GM12878 (cell line): ENCODE results near the gene RAPGEF1. TPM values are rescaled to one million over a fixed set of nuclear protein-coding genes. Genes with fewer than 3 reads are reported as not detected.

Source experiments
- ATAC-seq: fragments of 200-7000 bp; cut with Tn5 transposase; 3 replicates; pipeline ENCODE4 v1.9.1; 2020; ENCODE audit warnings: mild to moderate bottlenecking, moderate library complexity
- BruUV-seq: library from RNA; stranded (reverse); fragments of 400-500 nt; replicated peaks from 2 replicates; lab custom pipeline; 2021; lab: Mats Ljungman, UMichigan
- CTCF ChIA-PET: fragments of 300-600 bp; sonication (Branson Sonifier 250); formaldehyde crosslinking; extraction: SDS; loops from one replicate; lab custom pipeline; 2021; ENCODE audit warnings: inconsistent platforms; lab: Yijun Ruan, JAX
- POLR2A ChIA-PET: fragments of 350-600 bp; formaldehyde crosslinking; extraction: SDS; loops from one replicate; lab custom pipeline; 2021; ENCODE audit warnings: inconsistent platforms; lab: Charles Lee
- RAD21 ChIA-PET: fragments of 300-600 bp; sonication (Branson Sonifier 250); formaldehyde crosslinking; loops from one replicate; lab custom pipeline; 2023; ENCODE audit warnings: antibody characterized with exemption; ENCODE audit not compliant: unreplicated experiment; lab: Charles Lee
- SMC1A ChIA-PET: fragments of 300-600 bp; sonication (Branson Sonifier 250); formaldehyde crosslinking; loops from one replicate; lab custom pipeline; 2023; ENCODE audit not compliant: unreplicated experiment, uncharacterized antibody; lab: Charles Lee
- DNase-seq: peaks from one replicate; pipeline ENCODE4 v3.0.0-alpha.2; 2011; ENCODE audit warnings: low read depth, low spot score
- FAIRE-seq: peaks from 3 replicates; lab custom pipeline; 2011; peaks lifted over from hg19 to GRCh38; lab: Jason Lieb, UNC
- H2AFZ ChIP-seq: 2 replicates; pipeline ENCODE4 v1.6.0; 2011; ENCODE audit warnings: low read depth, low read length, control low read depth; ENCODE audit not compliant: control insufficient read depth
- H3K27ac ChIP-seq: 2 replicates; pipeline ENCODE4 v1.5.1; 2011; ENCODE audit warnings: control low read depth; ENCODE audit not compliant: control insufficient read depth, insufficient read depth
- H3K27me3 ChIP-seq, 2 experiments: replicated peaks in 1 of 2; 2 replicates each; pipeline versions ENCODE4 v1.6.0 to v1.6.1; 2011; ENCODE audit warnings: low read length in 1 of 2; ENCODE audit not compliant: control insufficient read depth in 2 of 2, insufficient read depth in 2 of 2
- H3K36me3 ChIP-seq, 2 experiments: 2 replicates each; pipeline ENCODE4 v1.5.1; 2011; ENCODE audit warnings: low read length in 1 of 2; ENCODE audit not compliant: control insufficient read depth in 2 of 2, insufficient read depth in 2 of 2
- H3K4me1 ChIP-seq: 2 replicates; pipeline ENCODE4 v1.6.1; 2011; ENCODE audit warnings: mild to moderate bottlenecking, low read length, moderate library complexity, mixed read lengths; ENCODE audit not compliant: control insufficient read depth, insufficient read depth
- H3K4me2 ChIP-seq: 2 replicates; pipeline ENCODE4 v1.6.0; 2011; ENCODE audit warnings: control low read depth; ENCODE audit not compliant: control insufficient read depth, insufficient read depth
- H3K4me3 ChIP-seq: fragments of 200-600 bp; sonication (generic); 2 replicates; pipeline ENCODE4 v1.5.1; 2016
- H3K79me2 ChIP-seq: 2 replicates; pipeline ENCODE4 v1.6.0; 2011; ENCODE audit warnings: low read length; ENCODE audit not compliant: control insufficient read depth, insufficient read depth
- H3K9ac ChIP-seq: 2 replicates; pipeline ENCODE4 v1.8.0; 2011; ENCODE audit warnings: low read length, control low read depth, mixed read lengths; ENCODE audit not compliant: control insufficient read depth, insufficient read depth
- H3K9me3 ChIP-seq: replicated peaks from 3 replicates; pipeline ENCODE4 v1.5.1; 2011; ENCODE audit warnings: mild to moderate bottlenecking, low read length; ENCODE audit not compliant: control insufficient read depth, insufficient read depth
- H4K20me1 ChIP-seq: 2 replicates; pipeline ENCODE4 v1.6.0; 2011; ENCODE audit not compliant: control insufficient read depth, insufficient read depth
- FOXM1 ChIP-seq: IDR thresholded peaks from 2 replicates; pipeline ENCODE4 v1.6.1; 2012; ENCODE audit warnings: low read depth, mild to moderate bottlenecking, inconsistent platforms, low read length, moderate library complexity
- IKZF1 ChIP-seq: fragments of 450-650 bp; conservative IDR thresholded peaks from 2 replicates; pipeline ENCODE4 v1.6.1; 2017; ENCODE audit warnings: antibody characterized with exemption, mild to moderate bottlenecking
- MYC ChIP-seq: IDR thresholded peaks from 2 replicates; pipeline ENCODE4 v1.6.1; 2011; ENCODE audit warnings: mild to moderate bottlenecking, low read length, moderate library complexity, inconsistent platforms; ENCODE audit not compliant: insufficient read depth, insufficient replicate concordance, insufficient read length, severe bottlenecking
- NFXL1 ChIP-seq: fragments of 450-650 bp; IDR thresholded peaks from 2 replicates; pipeline ENCODE4 v1.6.1; 2017; ENCODE audit warnings: antibody characterized with exemption, mild to moderate bottlenecking, borderline replicate concordance
- POLR2A ChIP-seq: IDR thresholded peaks from 2 replicates; pipeline ENCODE4 v1.6.1; 2011; ENCODE audit warnings: low read depth, mild to moderate bottlenecking, low read length
- POU2F2 ChIP-seq: IDR thresholded peaks from 3 replicates; pipeline ENCODE4 v1.6.1; 2011; ENCODE audit warnings: low read depth, mild to moderate bottlenecking, low read length, borderline replicate concordance
- RB1 ChIP-seq: fragments of 450-650 bp; formaldehyde crosslinking; IDR thresholded peaks from 2 replicates; pipeline ENCODE4 v1.6.1; 2017; ENCODE audit warnings: mild to moderate bottlenecking, borderline replicate concordance
- SIN3A ChIP-seq: IDR thresholded peaks from 2 replicates; pipeline ENCODE4 v1.6.1; 2012; ENCODE audit warnings: low read depth, low read length, improper control_type of control experiment
- SMAD1 ChIP-seq: fragments of 450-650 bp; IDR thresholded peaks from 2 replicates; pipeline ENCODE4 v1.6.1; 2018; ENCODE audit warnings: mild to moderate bottlenecking, low read depth; ENCODE audit not compliant: partially characterized antibody
- SREBF1 ChIP-seq: IDR thresholded peaks from 2 replicates; pipeline ENCODE4 v1.6.1; 2012; ENCODE audit warnings: mild to moderate bottlenecking, low read length
- STAT3 ChIP-seq: IDR thresholded peaks from 2 replicates; pipeline ENCODE4 v1.6.1; 2011; ENCODE audit warnings: low read depth, low read length, improper control_type of control experiment
- ZSCAN29 ChIP-seq: fragments of 450-650 bp; IDR thresholded peaks from 2 replicates; pipeline ENCODE4 v1.6.1; 2017; ENCODE audit warnings: mild to moderate bottlenecking, moderate library complexity
- WGBS: methylation state at CpG from one replicate; pipeline ENCODE4 v1.1.6; 2016; ENCODE audit warnings: low lambda C conversion rate; ENCODE audit not compliant: insufficient replicate concordance, insufficient coverage; ENCODE audit errors: missing lambda C conversion rate; 5-methylcytosine and 5-hydroxymethylcytosine counted together
- in situ Hi-C: fragments of 300-500 bp; cut with MboI; formaldehyde crosslinking; loops from 9 replicates; pipeline ENCODE4 v1.14.3; 2018; ENCODE audit warnings: mixed read lengths
- intact Hi-C: fragments of 100-400 bp; cut with micrococcal nuclease; formaldehyde crosslinking; loops from one replicate; pipeline ENCODE4 v1.14.2; 2022; ENCODE audit not compliant: unreplicated experiment
- polyA plus RNA-seq, 11 experiments: library from polyadenylated mRNA; depleted of rRNA in 4 of 11; unstranded in 6 of 11; stranded (reverse) in 5 of 11; fragments of >200 nt; fragmentation: Nextera tagmentation in 4 of 11; fragmentation: Illumina TruSeq in 1 of 11; extraction: Ambion mirVana in 4 of 11; extraction: Trizol in 1 of 11; gene quantifications; 1 replicate in 1 of 11; 2 replicates in 10 of 11; pipeline versions ENCODE4 v1.2.1 to v1.2.3, GENCODE V29; 2011 to 2016; ENCODE audit warnings: inconsistent platforms in 2 of 11, missing spikeins in 2 of 11, low read depth in 1 of 11
- total RNA-seq, 4 experiments: library from RNA; depleted of rRNA in 3 of 4; stranded (reverse); fragments of >200 nt in 3 of 4; fragmentation: Illumina TruSeq in 1 of 4; extraction: Trizol in 1 of 4; gene quantifications; 2 replicates each; pipeline versions ENCODE4 v1.2.1 to v1.2.3, GENCODE V29; 2013 to 2021
- TF ChIP-seq, protein P1 (sequence below): fragments of 450-650 bp; conservative IDR thresholded peaks from 2 replicates; pipeline ENCODE4 v1.6.1; 2017; ENCODE audit warnings: mild to moderate bottlenecking, moderate library complexity

RAPGEF1 gene
- total and polyA plus RNA-seq, 10 of the 15 experiments (the other 5 are each of a cell fraction or from before 2014, with no cell fraction given): 0.42 to 113 (median 45.9) TPM

DNA sequence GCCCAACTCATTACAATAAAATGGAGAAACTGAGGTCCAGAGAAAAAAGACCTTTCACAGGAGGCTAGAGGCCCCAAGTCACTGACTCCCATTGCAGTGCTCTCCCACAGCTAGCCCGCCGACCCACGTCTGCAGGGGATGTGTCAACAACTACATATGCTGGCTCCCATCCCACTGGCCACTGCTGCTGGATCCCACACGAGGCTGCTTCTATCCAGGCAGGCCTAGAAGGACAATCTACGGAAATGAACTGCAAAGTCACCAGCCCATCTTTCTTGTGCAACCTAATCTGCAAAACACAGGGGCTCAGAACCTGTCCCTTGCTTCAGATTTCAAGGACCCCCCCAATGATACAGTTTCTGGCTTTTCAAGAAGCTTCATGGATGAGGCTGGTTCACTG lies 24.0 kb downstream of the RAPGEF1 start:
- peaks cover 31% of the 10 kb centered on the region for H3K4me1 ChIP-seq
- no peak overlapping the region for H3K4me3 ChIP-seq
- H3K4me2 ChIP-seq: no peak overlapping the region
- RAD21 ChIA-PET: interaction anchor here (0.7 kb wide), 1 partner anchor 80 kb away, joined by 4 read pairs; no protein-coding TSS in a partner anchor
- H3K36me3 ChIP-seq: peaks cover 2 to 8% of the 10 kb centered on the region in 2 experiments
- no peaks in the 10 kb centered on the region for H3K27me3 ChIP-seq
- intact Hi-C loops: no loop called here
- SMC1A ChIA-PET: interaction anchor here (1.0 to 2.0 kb wide), 3 partner anchors 11 to 14 kb away, joined by 3 to 6 read pairs (median 4); no protein-coding TSS in a partner anchor
- DNase-seq (no peak), FAIRE-seq (no peak), ATAC-seq (no peak)
- CTCF ChIA-PET: interaction anchor here (1.3 kb wide), 1 partner anchor 15 kb away, joined by 4 read pairs; no protein-coding TSS in a partner anchor
- no TSS peak for BruUV-seq
- no peak overlapping the region for H2AFZ ChIP-seq
- no peak overlapping the region for H3K27ac ChIP-seq
- POLR2A ChIA-PET: interaction anchor here (0.7 to 17.2 kb wide), 2 partner anchors 13 to 16 kb away, joined by 3 to 291 read pairs; partner anchors contain the start of gene RAPGEF1
- TF ChIP-seq POLR2A (0 out of 2 replicates have a peak, but pooled peaks have one; percentile 19), SIN3A (no peak), SMAD1 (no peak), ZSCAN29 (no peak), NFXL1 (no peak)
- 96% methylated on average over 5 of the region's 5 CpGs for WGBS
- in situ Hi-C loops: loop anchor here (25.0 kb wide), 1 partner anchor 1679 kb away; the partner anchor contains the start of gene FNBP1
- no peaks in the 10 kb centered on the region for H4K20me1 ChIP-seq
- H3K79me2 ChIP-seq: peaks cover 89% of the 10 kb centered on the region
- H3K9me3 ChIP-seq: no peaks in the 10 kb centered on the region
- H3K9ac ChIP-seq: no peak overlapping the region

DNA sequence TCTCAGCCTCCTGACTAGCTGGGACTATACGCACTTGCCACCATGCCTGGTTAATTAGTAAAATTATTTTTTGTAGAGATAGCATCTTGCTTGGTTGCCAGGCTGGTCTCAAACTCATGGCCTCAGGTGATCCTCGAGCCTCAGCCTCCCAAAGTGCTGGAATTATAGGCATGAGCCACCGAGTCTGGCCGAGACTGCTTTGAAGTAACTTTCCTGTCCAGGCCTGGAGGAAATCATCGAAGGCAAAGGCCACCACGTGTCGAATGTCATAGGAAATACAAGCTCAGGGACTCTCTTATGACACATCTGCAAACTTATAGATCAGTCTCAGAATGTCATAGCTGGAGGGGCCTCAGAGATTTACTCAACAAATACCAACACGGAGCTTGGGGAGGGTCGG lies 25.1 kb downstream of the RAPGEF1 start:
- no peak overlapping the region for H3K4me2 ChIP-seq
- no peaks in the 10 kb centered on the region for H3K27me3 ChIP-seq
- intact Hi-C loops: no loop called here
- DNase-seq (no peak), FAIRE-seq (no peak), ATAC-seq (no peak)
- in situ Hi-C loops: loop anchor here (25.0 kb wide), 1 partner anchor 1678 kb away; the partner anchor contains the start of gene FNBP1
- no TSS peak for BruUV-seq
- no peak overlapping the region for H3K4me3 ChIP-seq
- H3K4me1 ChIP-seq: peaks cover 27% of the 10 kb centered on the region
- no peak overlapping the region for H3K9ac ChIP-seq
- 61% methylated on average over 9 of the region's 9 CpGs for WGBS
- H3K27ac ChIP-seq: no peak overlapping the region
- H2AFZ ChIP-seq: no peak overlapping the region
- H4K20me1 ChIP-seq: no peaks in the 10 kb centered on the region
- ChIA-PET SMC1A (interaction anchor here (0.8 to 3.1 kb wide), 4 partner anchors 10 to 13 kb away, joined by 3 to 15 read pairs (median 5); no protein-coding TSS in a partner anchor), RAD21 (interaction anchor here (13.0 kb wide), 1 partner anchor 17 kb away, joined by 362 read pairs; the partner anchor contains the start of gene RAPGEF1), POLR2A (interaction anchor here (17.2 kb wide), 1 partner anchor 17 kb away, joined by 291 read pairs; the partner anchor contains the start of gene RAPGEF1), CTCF (interaction anchor here (1.3 to 1.5 kb wide), 2 partner anchors 9 to 16 kb away, joined by 4 to 6 read pairs; no protein-coding TSS in a partner anchor)
- no peaks in the 10 kb centered on the region for H3K9me3 ChIP-seq
- H3K79me2 ChIP-seq: peaks cover 89% of the 10 kb centered on the region
- H3K36me3 ChIP-seq: peaks cover 2 to 8% of the 10 kb centered on the region in 2 experiments
- TF ChIP-seq FOXM1 (no peak), STAT3 (no peak), SREBF1 (no peak), POU2F2 (no peak), RB1 (no peak), IKZF1 (no peak), POLR2A (no peak), MYC (no peak)
- TF ChIP-seq, protein P1, sequence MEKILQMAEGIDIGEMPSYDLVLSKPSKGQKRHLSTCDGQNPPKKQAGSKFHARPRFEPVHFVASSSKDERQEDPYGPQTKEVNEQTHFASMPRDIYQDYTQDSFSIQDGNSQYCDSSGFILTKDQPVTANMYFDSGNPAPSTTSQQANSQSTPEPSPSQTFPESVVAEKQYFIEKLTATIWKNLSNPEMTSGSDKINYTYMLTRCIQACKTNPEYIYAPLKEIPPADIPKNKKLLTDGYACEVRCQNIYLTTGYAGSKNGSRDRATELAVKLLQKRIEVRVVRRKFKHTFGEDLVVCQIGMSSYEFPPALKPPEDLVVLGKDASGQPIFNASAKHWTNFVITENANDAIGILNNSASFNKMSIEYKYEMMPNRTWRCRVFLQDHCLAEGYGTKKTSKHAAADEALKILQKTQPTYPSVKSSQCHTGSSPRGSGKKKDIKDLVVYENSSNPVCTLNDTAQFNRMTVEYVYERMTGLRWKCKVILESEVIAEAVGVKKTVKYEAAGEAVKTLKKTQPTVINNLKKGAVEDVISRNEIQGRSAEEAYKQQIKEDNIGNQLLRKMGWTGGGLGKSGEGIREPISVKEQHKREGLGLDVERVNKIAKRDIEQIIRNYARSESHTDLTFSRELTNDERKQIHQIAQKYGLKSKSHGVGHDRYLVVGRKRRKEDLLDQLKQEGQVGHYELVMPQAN: no peak
